Measurements from ENCODE around the gene TRERF1. TPM values are rescaled to one million over a fixed set of nuclear protein-coding genes. Genes with fewer than 3 reads are reported as not detected.
"Not testable (repeated sequence)": the region's sequence is repeated elsewhere in the genome, so short reads cannot be mapped to it uniquely, and the experiment has no call there.

The TRERF1 gene
- polyA plus RNA-seq, 3 donors, result 12.7 to 14.0 (median 13.7) TPM

DNA sequence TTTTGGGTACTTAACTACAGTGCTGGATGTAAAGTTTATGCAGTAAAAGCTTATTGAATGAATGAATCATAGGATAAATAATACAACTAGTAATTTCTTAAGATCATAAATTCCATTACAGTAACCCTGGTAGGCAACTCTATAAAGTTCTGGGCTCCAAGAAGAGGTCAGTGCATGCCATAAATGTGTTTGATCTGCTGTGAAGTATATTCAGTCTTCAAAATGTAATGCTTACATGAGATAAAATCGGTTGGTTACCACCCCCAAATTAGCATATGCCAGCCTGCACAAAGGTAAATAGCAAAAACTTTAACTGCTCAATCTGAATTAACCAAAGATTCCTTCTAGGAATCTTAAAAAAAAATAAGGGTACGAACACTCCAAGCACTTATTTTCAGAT is 244.2 kb downstream of the TRERF1 start:
- DNase-seq (ENCODE audit: low read depth in 3 of 3, low spot score in 2 of 3), result not testable (repeated sequence)

DNA sequence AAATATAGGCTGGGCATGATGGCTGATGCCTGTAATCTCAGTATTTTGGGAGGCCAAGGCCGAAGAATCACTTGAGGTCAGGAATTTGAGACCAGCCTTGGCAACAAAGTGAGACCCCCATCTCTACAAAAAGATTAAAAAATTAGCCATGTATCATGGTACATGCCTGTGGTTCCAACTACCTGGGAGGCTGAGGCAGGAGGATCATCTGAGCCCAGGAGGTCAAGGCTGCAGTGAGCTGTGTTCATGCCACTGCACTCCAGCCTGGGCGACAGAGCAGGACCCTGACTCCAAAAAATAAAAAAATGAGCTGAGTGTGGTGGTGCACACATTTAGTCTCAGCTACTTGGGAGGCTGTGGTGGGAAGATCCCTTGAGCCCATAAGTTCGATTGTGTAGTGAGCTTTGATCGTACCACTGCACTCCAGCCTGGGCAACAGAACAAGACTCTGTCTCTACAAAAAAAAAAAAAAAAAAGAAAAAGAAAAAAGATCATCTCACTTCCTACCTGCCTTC is 246.9 kb downstream of the TRERF1 start:
- no peak for DNase-seq (ENCODE audit: low read depth in 3 of 3, low spot score in 2 of 3)

DNA sequence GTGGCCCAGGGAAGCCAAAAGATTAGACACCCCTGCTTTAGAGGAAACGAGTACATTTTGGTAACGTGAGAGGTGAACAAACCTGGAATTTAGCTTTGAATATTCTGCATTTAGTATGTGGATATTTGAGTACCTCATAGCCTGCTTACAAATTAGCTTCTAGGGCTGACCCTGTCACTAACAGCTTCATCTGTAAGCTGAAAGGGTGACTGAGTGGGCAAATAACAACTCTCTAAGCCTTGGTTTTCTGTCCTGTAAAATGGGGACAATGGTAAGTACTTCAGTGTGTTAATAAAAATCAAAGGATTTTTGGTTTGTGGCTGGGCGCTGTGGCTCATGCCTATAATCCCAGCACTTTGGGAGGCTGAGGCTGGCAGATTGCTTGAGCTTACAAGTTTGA is 248.5 kb downstream of the TRERF1 start:
- DNase-seq (ENCODE audit: low read depth in 3 of 3, low spot score in 2 of 3), result no peak

DNA sequence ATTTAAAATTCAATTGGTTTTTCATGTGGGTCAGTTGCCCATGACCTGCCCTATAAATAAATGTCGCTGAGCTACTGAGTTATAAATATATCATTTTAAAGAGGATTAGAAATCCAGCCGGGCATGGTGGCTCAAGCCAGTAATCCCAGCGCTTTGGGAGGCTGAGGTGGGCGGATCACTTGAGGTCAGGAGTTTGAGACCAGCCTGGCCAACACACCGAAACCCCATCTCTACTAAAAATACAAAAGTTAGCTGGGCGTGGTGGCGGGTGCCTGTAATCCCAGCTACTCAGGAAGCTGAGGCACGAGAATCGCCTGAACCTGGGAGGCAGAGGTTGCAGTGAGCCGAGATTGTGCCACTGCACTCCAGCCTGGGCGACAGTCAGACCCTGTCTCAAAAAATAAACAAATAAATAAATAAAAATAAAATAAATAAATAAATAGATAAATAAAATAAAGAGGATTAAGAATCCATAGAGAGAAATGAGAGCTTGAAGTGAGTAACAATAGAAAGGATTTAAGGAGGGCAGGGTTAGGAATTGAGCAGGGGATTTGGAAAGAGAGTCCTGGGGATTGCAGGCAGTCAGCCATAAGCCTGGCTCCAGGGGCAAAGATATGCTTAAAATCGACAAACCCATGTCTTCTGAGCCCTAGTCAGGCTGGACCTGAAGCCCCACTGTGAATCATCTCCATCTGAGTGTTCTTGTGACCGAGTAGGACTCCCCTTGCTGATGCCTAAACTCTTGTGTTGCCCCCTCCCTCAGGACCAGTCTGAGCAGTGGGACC is 249.4 kb downstream of the TRERF1 start:
- DNase-seq (ENCODE audit: low read depth in 3 of 3, low spot score in 2 of 3), result not testable (repeated sequence)

DNA sequence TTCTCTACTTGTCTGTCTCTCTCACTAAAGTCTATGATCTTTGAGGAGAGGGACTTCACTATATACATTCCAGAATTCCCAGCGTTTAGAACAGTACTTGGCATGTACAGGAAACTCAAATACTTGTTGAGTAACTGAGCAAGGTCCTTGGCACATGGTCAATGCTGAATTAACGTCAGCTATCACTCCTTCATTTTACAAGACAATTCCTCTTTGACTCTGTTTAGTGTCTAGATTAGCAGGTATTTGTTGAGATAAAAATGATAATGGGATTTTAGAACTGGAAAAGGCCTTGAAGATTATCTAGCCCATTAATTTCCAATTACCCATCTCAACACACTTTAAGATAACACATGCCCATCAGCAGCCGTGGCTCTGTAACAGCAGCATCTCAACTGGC is 250.3 kb downstream of the TRERF1 start:
- no peak for DNase-seq (ENCODE audit: low read depth in 3 of 3, low spot score in 2 of 3)

DNA sequence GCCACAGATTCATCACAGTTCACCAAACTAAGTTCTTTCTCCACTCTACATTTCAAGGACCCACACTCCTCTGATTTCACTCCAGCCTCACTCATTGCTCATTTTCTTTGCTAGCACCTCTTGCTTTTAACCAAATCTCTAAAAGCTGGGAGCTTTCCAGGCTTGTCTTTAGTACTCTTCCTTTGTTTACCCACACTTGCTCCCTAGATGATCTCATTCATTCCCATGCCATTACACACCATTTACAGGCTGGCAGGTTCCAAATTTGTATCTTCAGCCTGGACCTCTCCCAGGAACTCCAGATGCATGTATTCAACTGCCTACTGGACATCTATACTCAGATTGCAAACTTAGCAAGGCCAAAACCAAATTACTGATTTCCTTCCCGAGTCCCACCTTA is 251.7 kb downstream of the TRERF1 start:
- DNase-seq (ENCODE audit: low read depth in 3 of 3, low spot score in 2 of 3), result no peak

DNA sequence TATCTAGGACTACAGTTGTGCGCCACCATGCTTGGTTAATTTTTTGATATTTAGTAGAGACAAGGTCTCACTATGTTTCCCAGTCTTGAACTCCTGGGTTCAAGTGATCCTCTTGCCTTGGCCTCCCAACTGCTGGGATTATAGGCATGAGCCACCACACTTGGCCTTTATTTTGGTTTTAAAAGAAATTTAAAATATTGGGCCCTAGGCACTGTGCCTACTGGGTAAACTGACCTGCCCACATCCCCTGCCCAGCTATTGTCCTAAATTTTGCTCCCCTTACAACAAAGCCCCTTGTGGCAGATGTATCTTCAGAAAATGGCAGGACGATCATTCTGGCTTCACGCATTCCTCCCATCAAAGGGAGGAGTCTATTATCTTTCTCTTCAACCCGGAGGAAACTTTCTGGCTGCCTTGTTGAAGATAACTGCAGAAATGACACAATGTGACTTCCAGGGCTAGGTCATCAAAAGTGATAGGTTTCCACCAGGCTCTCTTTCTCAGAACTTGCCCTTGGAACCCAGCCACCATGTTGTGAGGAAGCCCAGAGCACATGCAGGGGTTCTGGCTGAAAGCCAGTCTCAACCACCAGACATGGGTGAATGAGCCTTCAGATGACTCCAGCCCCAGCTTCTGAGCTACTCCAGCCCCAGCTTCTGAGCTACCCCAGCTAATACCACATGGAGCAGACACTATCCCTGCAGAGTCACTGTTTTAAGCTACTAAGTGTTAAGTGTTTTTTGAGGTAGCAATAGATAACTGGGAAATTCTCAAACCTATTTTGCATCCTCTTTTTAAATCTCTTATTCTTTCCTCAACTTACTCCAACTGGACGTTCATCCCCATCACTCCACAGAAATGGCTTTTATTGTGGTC is 252.4 kb downstream of the TRERF1 start:
- DNase-seq (ENCODE audit: low read depth in 3 of 3, low spot score in 2 of 3), result no peak

DNA sequence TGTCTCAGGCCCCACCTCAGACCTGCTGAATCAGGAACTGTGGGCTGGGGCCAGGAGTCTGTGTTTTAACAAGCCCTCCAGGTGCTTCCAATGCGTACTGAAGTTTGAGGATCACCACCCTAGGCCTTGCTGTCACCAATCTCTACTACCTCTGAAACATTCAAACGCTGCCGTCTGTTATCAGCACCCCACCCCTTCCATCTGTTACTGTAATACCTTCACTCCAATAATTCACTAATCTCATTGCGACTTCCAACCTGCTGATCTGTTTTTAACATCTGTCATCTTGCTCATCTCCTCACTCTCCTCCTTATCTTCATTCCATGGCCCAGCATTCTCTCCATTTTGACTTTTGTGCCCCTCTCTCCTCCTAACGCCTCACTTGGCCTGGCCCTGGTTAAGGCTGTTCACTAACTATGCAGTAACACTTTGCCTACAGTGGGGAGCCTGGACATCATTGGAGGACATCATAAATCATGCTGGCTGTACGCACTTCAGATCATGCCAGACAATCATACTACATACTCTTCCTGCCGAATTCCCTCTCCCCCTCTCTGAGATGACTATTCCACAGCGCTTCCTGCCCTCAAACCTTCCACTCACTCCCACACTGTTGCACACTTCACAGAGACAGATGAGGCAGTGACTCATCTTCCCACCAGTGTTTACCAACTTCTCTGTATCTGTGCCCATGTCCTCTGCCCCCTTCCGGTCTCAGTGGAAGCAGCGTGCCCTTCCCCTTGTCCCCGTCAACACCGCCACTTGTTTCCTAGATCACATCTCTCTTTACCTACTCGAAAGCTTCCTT is 254.0 kb downstream of the TRERF1 start:
- DNase-seq (ENCODE audit: low read depth in 3 of 3, low spot score in 2 of 3), result no peak

DNA sequence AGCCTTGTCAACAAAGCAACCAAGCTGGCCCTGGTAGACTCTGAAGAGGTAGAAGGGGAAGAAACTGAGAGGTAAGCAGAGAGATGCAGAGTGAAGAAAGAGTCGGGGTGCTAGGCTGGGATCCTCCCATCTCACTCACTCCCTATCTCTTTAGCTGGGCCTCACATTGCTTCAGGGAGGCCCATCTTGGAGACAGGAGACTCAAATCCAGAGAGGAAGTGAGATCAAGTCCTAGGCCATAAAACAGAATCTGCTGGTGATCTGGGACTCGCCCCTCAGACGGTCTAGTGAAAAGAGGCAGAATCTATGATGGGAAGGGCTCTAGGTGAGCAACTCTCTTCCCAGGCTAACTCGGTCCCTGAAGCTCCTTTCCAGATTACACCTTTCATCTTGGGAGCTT is 256.3 kb downstream of the TRERF1 start:
- no peak for DNase-seq (ENCODE audit: low read depth in 3 of 3, low spot score in 2 of 3)

DNA sequence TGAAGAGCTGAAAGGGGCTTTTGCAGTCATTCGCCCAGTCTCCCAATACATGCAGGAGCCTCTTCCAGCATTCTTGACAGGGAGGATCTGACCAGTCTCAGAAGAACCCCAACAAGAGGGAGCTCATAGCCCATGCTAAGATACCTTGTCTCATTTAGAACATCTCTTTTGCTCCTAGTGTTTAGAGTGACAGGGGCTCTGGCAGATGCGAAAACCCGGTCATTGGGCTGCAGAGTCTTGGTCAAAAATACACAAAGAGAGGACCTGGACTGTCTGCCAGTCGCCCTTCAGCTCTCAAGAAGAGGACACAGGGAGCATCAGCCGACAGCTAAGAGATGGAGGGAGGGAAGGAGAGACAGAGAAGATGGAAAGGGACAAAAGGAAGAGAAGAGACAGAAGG is 257.7 kb downstream of the TRERF1 start:
- DNase-seq (ENCODE audit: low read depth in 3 of 3, low spot score in 2 of 3), result no peak

DNA sequence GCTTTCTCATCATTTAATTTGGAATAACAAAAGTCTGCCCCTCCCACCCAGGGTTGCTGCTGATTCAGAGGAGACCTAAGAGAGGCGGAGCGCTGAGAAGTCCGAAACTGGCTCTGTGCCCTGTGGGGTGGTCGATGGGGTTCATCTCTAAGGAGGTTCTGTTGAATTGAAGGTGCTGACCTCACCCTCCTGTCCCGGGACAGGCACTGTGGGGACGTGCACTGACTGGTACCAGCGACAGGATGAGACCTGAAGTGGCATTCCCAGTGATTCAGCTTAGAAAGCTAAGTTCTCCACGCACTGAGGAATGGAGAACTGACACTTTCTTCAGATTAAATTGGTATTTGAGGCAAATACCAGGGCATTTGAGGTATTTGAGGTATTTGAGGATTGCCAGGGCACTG is 258.2 kb downstream of the TRERF1 start:
- no peak for DNase-seq (ENCODE audit: low read depth in 3 of 3, low spot score in 2 of 3)

DNA sequence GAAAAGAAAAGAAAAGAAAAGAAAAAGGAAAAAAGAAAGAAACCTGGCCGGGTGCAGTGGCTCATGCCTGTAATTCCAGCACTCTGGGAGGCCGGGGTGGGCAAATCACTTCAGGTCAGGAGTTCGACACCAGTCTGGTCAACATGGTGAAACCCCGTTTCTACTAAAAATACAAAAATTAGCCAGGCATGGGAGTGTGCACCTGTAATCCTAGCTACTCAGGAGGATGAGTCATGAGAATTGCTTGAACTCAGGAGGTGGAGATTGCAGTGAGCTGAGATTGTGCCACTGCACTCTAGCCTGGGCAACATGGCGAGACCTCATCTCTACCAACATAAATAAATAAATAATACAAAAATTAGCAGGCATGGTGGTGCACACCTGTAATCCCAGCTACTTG is 259.3 kb downstream of the TRERF1 start:
- not testable (repeated sequence) for DNase-seq (ENCODE audit: low read depth in 3 of 3, low spot score in 2 of 3)

DNA sequence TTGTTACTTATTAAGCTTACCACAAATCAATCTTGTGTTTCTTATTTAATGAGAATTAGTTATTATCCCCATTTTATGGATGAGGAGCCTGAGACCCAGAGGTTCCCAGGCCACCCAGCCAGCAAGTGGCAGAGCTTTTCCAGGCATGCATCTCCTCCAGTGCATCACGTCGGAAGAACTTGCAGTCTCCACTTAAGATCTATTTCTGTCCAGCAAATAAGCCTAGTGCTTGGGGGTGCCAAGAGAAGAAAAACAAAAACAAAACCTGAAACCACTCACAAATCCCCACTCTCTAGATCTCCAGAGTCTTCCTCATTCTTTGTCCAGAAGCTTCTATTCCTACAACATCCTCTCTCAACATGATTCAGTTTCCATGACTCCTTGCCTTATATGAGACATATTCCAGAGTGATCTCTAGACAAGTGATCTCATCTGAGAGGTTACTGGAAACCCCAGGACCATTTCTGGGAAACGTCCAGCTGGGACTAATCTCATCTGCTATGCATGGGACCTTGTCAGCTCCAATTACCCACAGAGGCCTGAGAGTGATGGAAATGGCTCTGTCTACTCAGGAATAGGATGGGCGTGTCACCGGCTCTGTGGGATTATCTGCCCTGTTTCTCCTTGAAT is 261.1 kb downstream of the TRERF1 start:
- no peak for DNase-seq (ENCODE audit: low read depth in 3 of 3, low spot score in 2 of 3)

DNA sequence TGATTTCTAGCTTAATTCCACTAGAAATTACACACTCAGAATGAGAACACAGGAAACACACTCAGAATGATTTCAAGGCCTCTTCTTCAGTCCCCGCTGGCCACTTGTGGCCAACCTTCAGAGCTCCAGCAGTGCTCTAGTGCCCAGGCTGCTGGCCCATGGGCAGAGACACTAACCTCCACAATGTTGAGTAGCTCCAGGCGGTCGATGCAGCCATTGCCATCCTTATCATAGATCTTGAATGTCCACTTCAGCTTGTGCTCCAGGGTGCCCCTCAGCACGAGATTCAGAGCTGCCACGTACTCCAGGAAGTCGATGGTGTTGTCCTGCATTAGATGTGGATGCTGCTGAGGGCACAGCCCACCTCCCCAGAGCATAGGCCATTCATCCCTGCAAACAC is 263.3 kb downstream of the TRERF1 start:
- no peak for DNase-seq (ENCODE audit: low read depth in 3 of 3, low spot score in 2 of 3)

DNA sequence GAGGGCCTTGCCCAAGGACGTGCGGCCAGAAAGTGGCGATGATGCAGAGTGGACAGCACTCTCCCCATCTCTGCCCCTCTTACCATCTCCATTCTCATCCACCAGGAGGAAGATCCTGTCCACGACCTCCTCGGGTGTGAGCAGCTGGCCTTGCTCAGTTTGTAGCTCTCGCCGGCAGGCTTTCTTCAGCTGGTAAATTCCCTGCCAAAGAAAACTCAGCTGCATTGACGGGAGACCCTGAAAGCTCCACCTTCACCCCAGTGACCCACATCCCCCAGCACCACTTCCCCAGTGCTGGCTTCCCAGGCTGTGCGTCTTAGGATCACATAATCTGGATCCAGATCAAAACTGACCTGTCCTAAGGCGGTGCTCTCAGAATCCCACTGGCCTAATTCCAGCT is 266.1 kb downstream of the TRERF1 start:
- peak in 2 of 3 donors; percentile 49 to 65 for DNase-seq (ENCODE audit: low read depth in 3 of 3, low spot score in 2 of 3)

DNA sequence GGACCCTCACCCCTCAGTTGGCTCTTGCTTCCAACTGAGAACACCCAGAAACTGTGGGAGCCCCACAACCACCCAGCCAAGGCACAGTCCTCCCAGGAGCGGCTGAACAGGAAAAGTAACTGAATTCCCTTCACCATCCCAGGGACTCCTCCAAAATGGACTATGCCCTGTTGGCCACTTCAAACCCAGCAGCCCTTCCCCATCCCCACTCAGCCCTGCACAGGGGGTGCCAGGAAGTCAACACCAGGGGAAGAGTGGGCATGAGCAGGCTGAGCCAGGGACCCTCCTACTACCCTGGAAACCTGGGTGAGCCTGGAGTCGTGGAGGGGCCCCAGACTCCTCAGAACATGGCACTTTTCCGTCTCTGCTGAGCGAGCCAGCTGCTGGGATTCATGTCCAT is 267.3 kb downstream of the TRERF1 start:
- DNase-seq (ENCODE audit: low read depth in 3 of 3, low spot score in 2 of 3), result no peak

DNA sequence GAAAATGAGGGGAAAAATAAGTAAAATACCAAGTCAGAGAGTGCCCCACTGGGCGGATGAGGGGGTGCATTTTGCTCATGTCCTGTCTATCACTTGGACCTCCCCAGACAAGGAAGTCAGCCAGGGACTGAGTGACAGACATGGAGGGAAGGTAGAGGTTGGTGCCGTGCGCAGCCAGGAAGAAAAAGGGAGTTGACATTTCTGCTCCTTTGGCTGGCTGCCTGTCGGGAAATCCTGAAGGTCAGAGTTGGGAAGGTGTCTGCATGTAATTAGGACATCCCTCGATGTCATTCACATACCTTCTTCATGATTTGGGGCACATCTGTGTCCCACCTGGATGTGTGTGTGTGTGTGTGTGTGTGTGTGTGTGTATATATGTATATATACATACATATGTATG is 269.6 kb downstream of the TRERF1 start:
- DNase-seq (ENCODE audit: low read depth in 3 of 3, low spot score in 2 of 3), result no peak

DNA sequence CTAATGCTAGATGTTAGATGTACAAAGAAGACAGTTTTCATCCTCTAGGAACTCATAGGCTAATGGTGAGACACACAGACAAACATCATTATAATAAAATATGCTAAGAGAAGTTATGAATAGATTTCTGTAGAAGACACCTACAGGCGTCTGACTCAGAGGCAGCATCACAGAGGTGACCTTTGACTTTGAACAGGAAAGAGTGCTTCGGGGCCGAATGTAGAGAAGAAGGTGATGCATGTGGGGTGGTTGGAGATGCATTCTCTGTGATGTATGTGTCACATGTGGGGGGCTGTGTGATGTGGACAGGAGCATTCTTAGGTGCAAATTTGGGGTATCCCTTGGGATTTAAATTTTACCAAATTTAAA is 271.8 kb downstream of the TRERF1 start:
- DNase-seq (ENCODE audit: low read depth in 3 of 3, low spot score in 2 of 3), result no peak

DNA sequence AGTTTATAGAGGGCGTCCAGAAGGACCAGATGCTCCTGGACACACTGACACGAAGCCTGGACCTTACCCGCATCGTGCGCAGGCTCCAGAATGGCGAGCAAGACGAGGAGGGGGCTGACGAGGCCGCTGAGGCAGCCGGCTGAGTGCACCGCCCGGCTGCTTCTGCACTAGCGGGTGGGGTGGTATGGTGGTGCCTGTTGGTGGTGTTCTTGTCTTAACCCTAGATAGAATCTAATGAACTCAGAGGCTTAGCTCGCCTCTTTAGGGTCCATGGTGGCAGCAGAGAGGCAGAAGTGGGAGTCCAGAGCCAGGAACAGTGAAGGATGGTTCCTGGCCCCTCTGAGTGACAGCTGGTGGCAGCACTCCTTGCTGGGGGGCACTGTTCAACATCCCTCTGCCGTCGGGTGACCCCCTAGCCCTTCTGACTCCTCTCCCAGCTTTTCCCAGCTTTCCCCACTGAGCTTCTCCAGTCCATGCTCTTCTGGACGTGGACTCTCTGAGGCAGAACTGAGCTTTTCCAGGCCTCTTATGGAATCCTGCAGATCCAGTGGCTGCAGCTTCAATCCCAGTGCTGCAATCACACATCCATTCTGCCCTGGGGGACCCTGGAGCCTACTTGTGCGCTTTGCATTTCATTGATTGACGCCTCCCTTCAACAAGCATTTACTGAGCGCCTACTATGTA is 272.3 kb downstream of the TRERF1 start:
- no peak for DNase-seq (ENCODE audit: low read depth in 3 of 3, low spot score in 2 of 3)
